Colonic mucosa (tissue), 4 donors: ENCODE data around the gene MYORG. TPM values are rescaled to one million over a fixed set of nuclear protein-coding genes. Genes with fewer than 3 reads are reported as not detected.

ENCODE experiments used
- DNase-seq: peaks from one replicate; pipeline ENCODE4 v3.0.0-alpha.2; 2020
- H3K27ac ChIP-seq: fragments of 200-600 bp; one replicate; pipeline ENCODE4 v1.8.0; 2021
- H3K27me3 ChIP-seq: fragments of 200-600 bp; one replicate; pipeline ENCODE4 v1.8.0; 2021
- H3K36me3 ChIP-seq: fragments of 200-600 bp; one replicate; pipeline ENCODE4 v1.8.0; 2021
- H3K4me1 ChIP-seq: fragments of 200-600 bp; one replicate; pipeline ENCODE4 v1.8.0; 2021; ENCODE audit warnings: mild to moderate bottlenecking
- H3K4me3 ChIP-seq: fragments of 200-600 bp; one replicate; pipeline ENCODE4 v1.8.0; 2021
- H3K9ac ChIP-seq, 2 donors: one replicate each; pipeline ENCODE4 v1.7.0; 2013; ENCODE audit warnings: control low read depth in 2 of 2, low read depth in 2 of 2, low read length in 2 of 2
- H3K9me3 ChIP-seq: fragments of 200-600 bp; one replicate; pipeline ENCODE4 v1.8.0; 2021
- CTCF ChIP-seq: fragments of 200-600 bp; IDR thresholded peaks from one replicate; pipeline ENCODE4 v1.8.0; 2022; ENCODE audit warnings: antibody characterized with exemption, mild to moderate bottlenecking
- intact Hi-C: fragments of 100-400 bp; cut with DNase I; formaldehyde crosslinking; loops from one replicate; pipeline ENCODE4 v1.14.1; 2022
- total RNA-seq, 2 donors: library from RNA; stranded (reverse); fragmentation: NEBNext Ultra II Directional in 1 of 2; extraction: Animal tissue kit (Norgen Biotek cat#: 25700) in 1 of 2; gene quantifications; one replicate each; pipeline ENCODE4 v1.2.1, GENCODE V29; 2021
- donor health status: healthy.
- donor health status: DM: no; HTN: no; CAD: no.
- donor health status: DM: no; HTN: no; CAD: no.

MYORG gene
- total RNA-seq, 2 donors from 2014 or later = 57.0 to 68.6 TPM

- H3K4me1 ChIP-seq = peaks cover 8% of the 10 kb centered on the region
- no peaks in the 10 kb centered on the region for H3K9me3 ChIP-seq
- intact Hi-C loops = no loop called here
- H3K9ac ChIP-seq = no peak overlapping the region
- no peaks in the 10 kb centered on the region for H3K36me3 ChIP-seq
- H3K27ac ChIP-seq = no peak overlapping the region
- DNase-seq = no peak
- H3K4me3 ChIP-seq = no peak overlapping the region
- TF ChIP-seq CTCF = no peak
- H3K27me3 ChIP-seq = no peaks in the 10 kb centered on the region
These were observed 7.2 kb upstream of the MYORG start for GRCh38 chr9:34383904-34384303.

- Histone ChIP-seq H3K9ac (no peak overlapping the region), H3K9me3 (no peaks in the 10 kb centered on the region), H3K27ac (no peak overlapping the region), H3K36me3 (no peaks in the 10 kb centered on the region), H3K4me1 (peaks cover 8% of the 10 kb centered on the region), H3K4me3 (no peak overlapping the region), H3K27me3 (no peaks in the 10 kb centered on the region)
- intact Hi-C loops = no loop called here
- TF ChIP-seq CTCF = no peak
- DNase-seq = no peak
These were observed 6.2 kb upstream of the MYORG start for GRCh38 chr9:34382879-34383278.

GRCh38 chr9:34382054-34382453 lies 5.4 kb upstream of the MYORG start:
- Histone ChIP-seq H3K4me3 (no peak overlapping the region), H3K4me1 (peaks cover 8% of the 10 kb centered on the region), H3K9ac (no peak overlapping the region), H3K9me3 (no peaks in the 10 kb centered on the region), H3K36me3 (no peaks in the 10 kb centered on the region), H3K27ac (no peak overlapping the region), H3K27me3 (no peaks in the 10 kb centered on the region)
- no peak for DNase-seq
- intact Hi-C loops = no loop called here
- no peak for TF ChIP-seq CTCF

- H3K4me3 ChIP-seq = peak overlapping the region; percentile 69
- intact Hi-C loops = no loop called here
- no peaks in the 10 kb centered on the region for H3K27me3 ChIP-seq
- H3K36me3 ChIP-seq = no peaks in the 10 kb centered on the region
- TF ChIP-seq CTCF = no peak
- H3K4me1 ChIP-seq = peaks cover 8% of the 10 kb centered on the region
- peak overlapping the region; percentile 71 to 86 for H3K9ac ChIP-seq
- peak; percentile 57 for DNase-seq
- no peaks in the 10 kb centered on the region for H3K9me3 ChIP-seq
- peak overlapping the region; percentile 32 for H3K27ac ChIP-seq
These were observed 4.6 kb upstream of the MYORG start for GRCh38 chr9:34381323-34381722.

- Histone ChIP-seq H3K9ac (peak overlapping the region; percentile 71 to 86), H3K9me3 (no peaks in the 10 kb centered on the region), H3K4me3 (peak overlapping the region; percentile 69), H3K4me1 (peaks cover 8% of the 10 kb centered on the region), H3K36me3 (no peaks in the 10 kb centered on the region), H3K27ac (peak overlapping the region; percentile 34), H3K27me3 (no peaks in the 10 kb centered on the region)
- no peak for TF ChIP-seq CTCF
- intact Hi-C loops = no loop called here
- DNase-seq = peak; percentile 89
These were observed 4.0 kb upstream of the MYORG start for GRCh38 chr9:34380511-34381315.
